Hepatocyte (in vitro differentiated cells): ENCODE measurements around the gene SORCS2. TPM values are rescaled to one million over a fixed set of nuclear protein-coding genes. Genes with fewer than 3 reads are reported as not detected.

ENCODE experiments used
- DNase-seq: peaks from one replicate; pipeline ENCODE4 v3.0.0-alpha.2; 2016; ENCODE audit warnings: low spot score
- H2AFZ ChIP-seq: fragments of 200-600 bp; sonication (generic); 2 replicates; pipeline ENCODE4 v1.6.0; 2016; ENCODE audit warnings: antibody characterized with exemption, mild to moderate bottlenecking
- H3K27ac ChIP-seq: fragments of 200-600 bp; sonication (generic); 2 replicates; pipeline ENCODE4 v1.5.1; 2016; ENCODE audit warnings: mild to moderate bottlenecking
- H3K27me3 ChIP-seq: fragments of 200-600 bp; sonication (generic); 2 replicates; pipeline ENCODE4 v1.6.1; 2016
- H3K36me3 ChIP-seq: fragments of 200-600 bp; sonication (generic); replicated peaks from 2 replicates; pipeline ENCODE4 v1.5.1; 2016; ENCODE audit warnings: low read depth; ENCODE audit not compliant: insufficient read depth
- H3K4me1 ChIP-seq: fragments of 200-600 bp; sonication (generic); 2 replicates; pipeline ENCODE4 v1.5.1; 2016; ENCODE audit warnings: mild to moderate bottlenecking, moderate library complexity; ENCODE audit not compliant: insufficient read depth
- H3K4me2 ChIP-seq: fragments of 200-600 bp; sonication (generic); 2 replicates; pipeline ENCODE4 v1.6.0; 2016
- H3K4me3 ChIP-seq: fragments of 200-600 bp; sonication (generic); 2 replicates; pipeline ENCODE4 v1.5.1; 2016; ENCODE audit warnings: mild to moderate bottlenecking
- H3K79me2 ChIP-seq: fragments of 200-600 bp; sonication (generic); 2 replicates; pipeline ENCODE4 v1.6.0; 2017; ENCODE audit warnings: mild to moderate bottlenecking
- H3K9me2 ChIP-seq: fragments of 200-600 bp; sonication (generic); replicated peaks from 2 replicates; pipeline ENCODE4 v1.6.0; 2017; ENCODE audit warnings: mild to moderate bottlenecking; ENCODE audit not compliant: insufficient read depth
- H3K9me3 ChIP-seq: fragments of 200-600 bp; sonication (generic); 2 replicates; pipeline ENCODE4 v1.5.1; 2016; ENCODE audit warnings: low read depth, mild to moderate bottlenecking
- H4K20me1 ChIP-seq: fragments of 200-600 bp; sonication (generic); 2 replicates; pipeline ENCODE4 v1.6.0; 2016; ENCODE audit warnings: mild to moderate bottlenecking; ENCODE audit not compliant: insufficient read depth, poor library complexity, severe bottlenecking
- CTCF ChIP-seq: fragments of 200-600 bp; sonication (generic); IDR thresholded peaks from 2 replicates; pipeline ENCODE4 v1.5.1; 2016; ENCODE audit warnings: antibody characterized with exemption, mild to moderate bottlenecking; ENCODE audit not compliant: poor library complexity
- EZH2 ChIP-seq: fragments of 200-600 bp; sonication (generic); IDR thresholded peaks from 2 replicates; pipeline ENCODE4 v1.6.1; 2016; ENCODE audit warnings: antibody characterized with exemption, mild to moderate bottlenecking, borderline replicate concordance
- EZH2phosphoT487 ChIP-seq: fragments of 200-600 bp; sonication (generic); IDR thresholded peaks from one replicate; pipeline ENCODE4 v1.6.1; 2018; ENCODE audit warnings: antibody characterized with exemption, mild to moderate bottlenecking, low read depth, moderate library complexity; ENCODE audit not compliant: unreplicated experiment, severe bottlenecking
- WGBS: methylation state at CpG from one replicate; pipeline ENCODE4 v1.1.6; 2016; ENCODE audit warnings: low lambda C conversion rate; ENCODE audit errors: missing lambda C conversion rate; 5-methylcytosine and 5-hydroxymethylcytosine counted together
- polyA plus RNA-seq: library from polyadenylated mRNA; unstranded; fragments of >200 nt; fragmentation: Nextera tagmentation; extraction: Ambion mirVana; gene quantifications from 2 replicates; pipeline ENCODE4 v1.2.1, GENCODE V29; 2016
- total RNA-seq: library from RNA; depleted of rRNA; stranded (reverse); fragments of >200 nt; gene quantifications from 2 replicates; pipeline ENCODE4 v1.2.3, GENCODE V29; 2014

SORCS2 gene
- total and polyA plus RNA-seq, 2 experiments from 2014 or later, result 1.6 to 4.8 TPM

DNA sequence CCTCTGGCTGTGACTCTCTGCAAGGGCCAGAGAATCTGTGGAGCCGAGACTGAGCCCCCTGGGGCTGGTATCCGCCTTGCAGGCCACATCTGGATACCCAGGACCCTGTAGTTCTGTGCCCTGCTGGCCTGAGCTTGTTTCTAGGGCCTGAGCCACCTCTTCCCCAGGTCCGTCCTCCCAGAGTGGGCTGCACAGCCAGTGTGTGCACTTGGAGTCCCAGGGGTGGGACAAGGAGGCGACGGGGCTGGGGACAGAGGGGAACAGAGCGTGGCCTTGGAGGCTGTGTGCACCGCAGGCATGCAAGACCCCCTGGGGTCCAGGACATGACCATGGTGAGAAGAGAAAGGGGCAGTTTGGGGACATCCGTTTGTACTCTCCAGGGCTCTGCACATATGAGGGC, 105.5 kb downstream of the SORCS2 start:
- peaks cover 3% of the 10 kb centered on the region for H3K4me1 ChIP-seq
- H3K4me2 ChIP-seq, result no peak overlapping the region
- H3K9me2 ChIP-seq, result no peaks in the 10 kb centered on the region
- H3K9me3 ChIP-seq, result no peaks in the 10 kb centered on the region
- no peak overlapping the region for H2AFZ ChIP-seq
- DNase-seq, result no peak
- H3K27ac ChIP-seq, result no peak overlapping the region
- H3K27me3 ChIP-seq, result no peaks in the 10 kb centered on the region
- TF ChIP-seq CTCF, result no peak
- TF ChIP-seq EZH2phosphoT487, result no peak
- no peak for TF ChIP-seq EZH2
- no peaks in the 10 kb centered on the region for H4K20me1 ChIP-seq
- 90% methylated on average over 8 of the region's 8 CpGs for WGBS
- H3K79me2 ChIP-seq, result no peaks in the 10 kb centered on the region
- no peaks in the 10 kb centered on the region for H3K36me3 ChIP-seq
- H3K4me3 ChIP-seq, result no peak overlapping the region

DNA sequence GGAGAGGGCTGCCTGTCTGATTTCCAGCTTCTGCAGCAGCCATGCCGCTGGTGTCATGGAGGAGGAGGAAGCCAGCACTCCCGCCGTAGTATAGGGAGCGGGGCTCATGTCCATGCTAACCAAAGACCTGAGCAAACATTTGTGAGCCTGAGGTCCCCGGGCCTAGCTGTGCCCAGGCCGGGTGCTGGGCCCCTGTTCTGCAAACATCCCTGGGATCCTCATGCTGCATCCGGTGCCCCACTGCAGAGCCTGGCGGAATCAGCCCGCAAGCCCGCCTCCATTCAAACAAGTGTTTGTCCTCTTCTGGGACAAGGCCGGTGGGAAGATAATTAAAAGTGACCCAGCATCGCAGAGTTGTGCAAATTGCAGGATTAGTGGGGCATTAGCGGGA, 106.3 kb downstream of the SORCS2 start:
- Histone ChIP-seq H3K4me3 (no peak overlapping the region), H3K79me2 (no peaks in the 10 kb centered on the region), H3K4me2 (no peak overlapping the region), H3K9me3 (no peaks in the 10 kb centered on the region), H4K20me1 (no peaks in the 10 kb centered on the region), H3K27ac (no peak overlapping the region), H2AFZ (no peak overlapping the region), H3K27me3 (no peaks in the 10 kb centered on the region), H3K36me3 (no peaks in the 10 kb centered on the region), H3K9me2 (no peaks in the 10 kb centered on the region), H3K4me1 (peaks cover 3% of the 10 kb centered on the region)
- WGBS, result 61% methylated on average over 13 of the region's 13 CpGs
- DNase-seq, result no peak
- no peak for TF ChIP-seq CTCF
- no peak for TF ChIP-seq EZH2phosphoT487
- no peak for TF ChIP-seq EZH2

DNA sequence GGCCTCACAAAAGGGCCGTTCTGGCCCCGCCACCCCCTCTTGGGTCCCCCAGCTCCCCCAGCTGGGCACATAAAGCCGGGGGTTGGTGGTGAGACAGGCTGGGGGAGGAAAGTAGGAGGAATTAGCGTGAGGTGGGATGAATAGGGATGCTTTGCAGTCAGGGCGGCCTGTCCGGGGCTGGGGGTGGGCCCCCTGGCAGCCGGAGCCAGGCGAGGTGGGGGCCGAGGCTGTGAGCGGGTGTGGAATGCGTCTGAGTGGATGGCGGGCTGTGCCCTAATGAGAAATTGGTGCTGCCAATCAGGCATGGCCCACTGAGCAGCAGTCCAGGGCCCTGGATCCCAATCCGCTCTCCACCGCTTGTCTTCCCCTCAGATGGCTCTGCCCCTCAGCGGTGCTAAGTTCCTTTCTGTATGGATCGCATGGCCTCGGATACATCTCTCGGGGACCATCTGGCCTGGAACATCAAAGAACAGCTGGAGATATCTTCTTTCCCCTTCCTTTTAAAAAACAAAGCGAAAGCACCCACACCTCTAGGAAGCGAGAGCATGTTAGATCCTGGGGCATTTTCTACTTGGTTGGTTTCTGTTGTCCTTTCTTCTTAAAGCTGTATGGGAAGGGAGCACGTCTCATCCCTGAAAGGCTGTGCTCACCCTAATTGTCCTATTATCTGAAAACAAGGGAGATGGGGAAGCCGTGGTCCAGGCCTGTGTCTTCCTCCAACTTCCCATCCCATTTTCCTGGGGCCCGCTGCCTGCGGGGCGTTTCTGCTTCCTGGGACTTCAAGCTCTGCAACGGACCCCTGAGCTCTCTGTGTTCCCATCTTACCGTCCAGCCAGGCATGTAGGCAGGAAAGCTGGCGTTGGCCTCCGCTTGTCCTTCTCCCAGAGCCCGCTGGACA, 106.9 kb downstream of the SORCS2 start:
- TF ChIP-seq CTCF, result no peak
- TF ChIP-seq EZH2, result no peak
- no peak for TF ChIP-seq EZH2phosphoT487
- Histone ChIP-seq H3K27me3 (no peaks in the 10 kb centered on the region), H3K4me3 (no peak overlapping the region), H3K9me3 (no peaks in the 10 kb centered on the region), H3K79me2 (no peaks in the 10 kb centered on the region), H2AFZ (no peak overlapping the region), H4K20me1 (no peaks in the 10 kb centered on the region), H3K27ac (no peak overlapping the region), H3K9me2 (no peaks in the 10 kb centered on the region), H3K4me2 (no peak overlapping the region), H3K4me1 (peaks cover 3% of the 10 kb centered on the region), H3K36me3 (no peaks in the 10 kb centered on the region)
- no peak for DNase-seq
- WGBS, result 80% methylated on average over 30 of the region's 30 CpGs
